Effector memory CD4-positive, alpha-beta T cell (primary cell): ENCODE data around the gene DENND10.
"Not testable (repeated sequence)": the region's sequence is repeated elsewhere in the genome, so short reads cannot be mapped to it uniquely, and the experiment has no call there.

ENCODE experiments used
- DNase-seq, 3 donors: peaks; one replicate each; pipeline ENCODE4 v3.0.0-alpha.2; 2020
- H3K27ac ChIP-seq: 2 replicates; pipeline ENCODE4 v1.7.0; 2013; ENCODE audit warnings: mild to moderate bottlenecking, low read length, moderate library complexity; ENCODE audit not compliant: insufficient read depth, poor library complexity, severe bottlenecking
- H3K27me3 ChIP-seq: replicated peaks from 2 replicates; pipeline ENCODE4 v1.7.0; 2013; ENCODE audit warnings: mild to moderate bottlenecking, low read length; ENCODE audit not compliant: insufficient read depth, control insufficient read depth, poor library complexity, severe bottlenecking
- H3K36me3 ChIP-seq: 2 replicates; pipeline ENCODE4 v1.7.0; 2013; ENCODE audit warnings: mild to moderate bottlenecking, low read length, moderate library complexity; ENCODE audit not compliant: control insufficient read depth, insufficient read depth
- H3K4me1 ChIP-seq: 2 replicates; pipeline ENCODE4 v1.7.0; 2013; ENCODE audit warnings: low read length, mild to moderate bottlenecking; ENCODE audit not compliant: control insufficient read depth, insufficient read depth, poor library complexity, severe bottlenecking
- H3K4me3 ChIP-seq: 2 replicates; pipeline ENCODE4 v1.7.0; 2013; ENCODE audit warnings: low read length, low read depth, mild to moderate bottlenecking; ENCODE audit not compliant: insufficient read depth, poor library complexity, severe bottlenecking
- H3K9me3 ChIP-seq: 2 replicates; pipeline ENCODE4 v1.7.0; 2013; ENCODE audit warnings: mild to moderate bottlenecking, low read length, moderate library complexity; ENCODE audit not compliant: control insufficient read depth

The DENND10 gene

GRCh38 chr10:119096641-119097415 lies 7.1 kb upstream of the DENND10 start:
- not testable (repeated sequence) for DNase-seq, H3K9me3 ChIP-seq, H3K27ac ChIP-seq, H3K4me3 ChIP-seq, H3K36me3 ChIP-seq, H3K27me3 ChIP-seq
- peaks cover 20% of the 10 kb centered on the region for H3K4me1 ChIP-seq

- peaks cover 5% of the 10 kb centered on the region for H3K4me1 ChIP-seq
- H3K36me3 ChIP-seq = no peaks in the 10 kb centered on the region
- no peak for DNase-seq
- H3K4me3 ChIP-seq = no peak overlapping the region
- H3K27me3 ChIP-seq = no peaks in the 10 kb centered on the region
- no peak overlapping the region for H3K27ac ChIP-seq
- no peaks in the 10 kb centered on the region for H3K9me3 ChIP-seq
Measured at GRCh38 chr10:119098576-119098975, 5.3 kb upstream of the DENND10 start.

DNA sequence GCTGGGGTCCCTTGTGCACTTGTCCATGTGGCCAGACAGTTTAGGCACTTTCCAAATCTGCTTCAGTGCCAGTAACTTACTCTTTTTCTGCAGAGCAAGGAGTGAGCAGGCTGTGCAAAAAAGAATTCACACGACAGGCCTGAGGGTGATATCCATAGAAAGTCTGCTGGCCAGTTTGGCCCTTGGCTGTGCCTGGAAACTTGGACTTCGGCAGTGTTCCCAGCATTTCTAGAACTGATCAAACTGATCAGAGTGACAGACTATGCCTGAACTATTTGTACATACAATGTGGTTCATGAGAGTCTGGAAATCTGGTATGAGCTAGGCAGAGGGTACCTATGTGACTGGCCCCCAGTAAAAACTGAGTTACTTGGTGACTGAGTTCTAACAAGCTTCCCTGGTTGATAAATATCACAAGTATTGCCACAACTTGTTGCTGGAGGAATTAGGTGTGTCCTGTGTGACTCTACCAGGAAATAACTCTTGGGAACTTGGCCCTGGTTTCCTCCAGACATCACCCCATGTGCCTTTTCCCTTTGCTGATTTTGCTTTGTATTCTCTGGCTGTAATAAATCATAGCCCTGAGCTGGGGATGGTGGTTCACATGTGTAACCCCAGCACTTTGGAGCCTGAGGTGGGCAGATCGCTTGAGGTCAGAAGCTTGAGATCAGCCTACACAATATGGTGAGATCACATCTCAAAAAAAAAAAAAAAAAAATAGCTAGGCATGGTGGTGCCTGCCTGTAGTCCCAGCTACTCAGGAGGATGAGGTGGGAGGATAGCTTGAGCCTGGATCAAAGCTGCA lies 3.3 kb upstream of the DENND10 start:
- Histone ChIP-seq H3K27ac (no peak overlapping the region), H3K36me3 (no peaks in the 10 kb centered on the region), H3K27me3 (no peaks in the 10 kb centered on the region), H3K4me3 (no peak overlapping the region), H3K4me1 (peaks cover 8% of the 10 kb centered on the region), H3K9me3 (no peaks in the 10 kb centered on the region)
- no peak for DNase-seq

GRCh38 chr10:119101366-119102098 lies 2.4 kb upstream of the DENND10 start:
- DNase-seq = no peak
- no peak overlapping the region for H3K4me3 ChIP-seq
- H3K27ac ChIP-seq = no peak overlapping the region

DNA sequence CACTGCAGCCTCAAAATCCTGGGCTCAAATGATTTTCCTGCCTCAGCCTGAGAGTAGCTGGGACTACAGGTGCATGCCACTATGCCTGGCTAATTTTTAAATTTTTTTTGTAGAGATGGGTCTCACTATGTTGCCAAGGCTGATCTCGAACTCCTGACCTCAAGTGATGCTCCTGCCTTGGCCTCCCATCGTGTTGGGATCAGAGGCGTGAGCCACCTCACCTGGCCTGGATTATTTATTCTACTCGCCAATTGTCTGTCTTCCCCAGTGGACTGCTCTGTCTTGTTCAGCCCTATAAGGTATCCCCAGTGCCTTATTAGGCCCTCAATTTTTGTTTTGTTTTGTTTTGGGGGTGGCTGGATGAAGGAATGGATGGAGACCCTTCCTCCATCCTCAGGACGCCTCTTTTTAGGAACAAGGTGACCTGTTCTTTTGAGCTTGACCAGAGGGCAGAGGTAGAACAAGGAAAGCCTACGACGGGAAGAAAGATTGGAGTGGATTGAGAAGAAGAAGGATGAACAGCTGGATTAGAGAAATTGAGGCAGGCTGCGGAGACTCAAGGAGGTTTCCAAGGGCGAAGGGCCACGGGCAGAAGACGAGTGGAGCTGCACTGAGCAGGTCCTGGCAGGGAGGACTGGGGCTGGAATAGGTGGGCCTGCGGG lies 541 bp upstream of the DENND10 start:
- Histone ChIP-seq H3K27ac (peak overlapping the region; percentile 28), H3K9me3 (no peaks in the 10 kb centered on the region), H3K36me3 (no peaks in the 10 kb centered on the region), H3K27me3 (no peaks in the 10 kb centered on the region), H3K4me1 (peaks cover 8% of the 10 kb centered on the region), H3K4me3 (no peak overlapping the region)
- DNase-seq = no peak

More at GRCh38 chr10:119101366-119102098, 2.4 kb upstream of the DENND10 start:
- Histone ChIP-seq H3K9me3 (no peaks in the 10 kb centered on the region), H3K27me3 (no peaks in the 10 kb centered on the region), H3K4me1 (peaks cover 8% of the 10 kb centered on the region), H3K36me3 (no peaks in the 10 kb centered on the region)

GRCh38 chr10:119104654-119105015 lies 722 bp downstream of the DENND10 start:
- no peak for DNase-seq
- peaks cover 8% of the 10 kb centered on the region for H3K4me1 ChIP-seq
- H3K4me3 ChIP-seq = peak overlapping the region; percentile 57
- H3K27ac ChIP-seq = peak overlapping the region; percentile 57
- H3K36me3 ChIP-seq = peaks cover 4% of the 10 kb centered on the region
- no peaks in the 10 kb centered on the region for H3K27me3 ChIP-seq
- H3K9me3 ChIP-seq = no peaks in the 10 kb centered on the region

DNA sequence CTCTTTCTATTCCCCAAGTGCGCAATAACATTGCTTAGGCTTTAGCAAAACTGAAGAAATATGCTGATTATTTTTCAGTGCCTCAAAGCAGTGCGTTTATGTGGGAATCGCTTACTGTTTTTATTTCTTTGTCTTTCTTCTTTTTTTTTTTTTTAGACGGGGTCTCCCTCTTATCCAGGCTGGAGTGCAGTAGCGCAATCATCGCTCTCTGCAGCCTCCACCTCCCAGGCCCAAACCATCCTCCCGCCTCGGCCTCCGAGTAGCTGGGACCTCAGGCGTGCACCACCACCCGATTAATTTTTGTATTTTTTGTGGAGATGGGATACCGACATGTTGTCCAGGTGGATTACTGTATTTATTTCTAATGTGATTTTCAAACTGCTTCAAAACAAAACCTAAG lies 1.2 kb downstream of the DENND10 start:
- DNase-seq = no peak
- Histone ChIP-seq H3K9me3 (no peaks in the 10 kb centered on the region), H3K27ac (no peak overlapping the region), H3K36me3 (peaks cover 4% of the 10 kb centered on the region), H3K4me1 (peaks cover 8% of the 10 kb centered on the region), H3K27me3 (no peaks in the 10 kb centered on the region), H3K4me3 (peak overlapping the region; percentile 57)

DNA sequence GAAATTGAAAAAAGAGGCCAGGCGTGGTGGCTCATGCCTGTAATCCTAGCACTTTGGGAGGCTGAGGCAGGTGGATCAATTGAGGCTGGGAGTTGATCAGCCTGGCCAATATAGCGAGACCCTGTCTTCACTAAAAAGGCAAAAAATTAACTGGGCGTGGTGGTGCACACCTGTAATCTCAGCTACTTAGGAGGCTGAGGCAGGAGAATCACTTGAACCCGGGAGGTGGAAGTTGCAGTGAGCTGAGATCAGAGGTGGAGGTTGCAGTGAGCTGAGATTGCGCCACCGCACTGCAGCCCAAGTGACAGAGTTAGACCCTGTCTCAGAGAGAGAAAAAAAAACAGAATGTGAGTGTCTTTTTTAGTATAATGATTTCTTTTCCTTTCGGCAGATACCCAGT lies 2.0 kb downstream of the DENND10 start:
- H3K4me1 ChIP-seq, H3K27ac ChIP-seq, H3K9me3 ChIP-seq, H3K4me3 ChIP-seq, DNase-seq, H3K36me3 ChIP-seq, H3K27me3 ChIP-seq: not testable (repeated sequence)

DNA sequence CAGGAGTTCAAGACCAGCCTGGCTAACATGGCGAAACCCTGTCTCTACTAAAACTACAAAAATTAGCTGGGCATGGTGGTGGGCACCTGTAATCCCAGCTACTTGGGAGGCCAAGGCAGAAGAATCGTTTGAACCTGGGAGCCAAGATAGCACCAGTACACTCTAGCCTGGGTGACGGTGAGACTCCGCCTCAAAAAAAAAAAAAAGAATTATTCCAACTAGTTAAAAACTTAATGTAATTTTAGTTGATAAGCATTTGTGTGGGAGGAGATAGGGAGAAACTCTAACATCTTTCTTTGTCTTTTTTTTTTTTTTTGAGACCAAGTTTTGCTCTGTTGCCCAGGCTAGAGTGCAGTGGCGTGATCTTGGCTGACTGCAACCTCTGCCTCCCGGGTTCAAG lies 3.2 kb downstream of the DENND10 start:
- not testable (repeated sequence) for DNase-seq, H3K27me3 ChIP-seq, H3K27ac ChIP-seq, H3K4me3 ChIP-seq, H3K4me1 ChIP-seq, H3K9me3 ChIP-seq, H3K36me3 ChIP-seq
